Lung microvascular endothelial cell (primary cell): ENCODE results near the gene TMBIM1. TPM values are rescaled to one million over a fixed set of nuclear protein-coding genes. Genes with fewer than 3 reads are reported as not detected.

Source experiments
- DNase-seq, 2 donors: peaks; one replicate each; pipeline versions ENCODE4 v3.0.0 to v3.0.0-alpha.2; 2010; ENCODE audit warnings: low read depth in 2 of 2
- total RNA-seq: library from RNA; depleted of rRNA; stranded (reverse); fragments of >200 nt; gene quantifications from 2 replicates; pipeline ENCODE4 v1.2.1, GENCODE V29; 2014

The TMBIM1 gene, protein sequence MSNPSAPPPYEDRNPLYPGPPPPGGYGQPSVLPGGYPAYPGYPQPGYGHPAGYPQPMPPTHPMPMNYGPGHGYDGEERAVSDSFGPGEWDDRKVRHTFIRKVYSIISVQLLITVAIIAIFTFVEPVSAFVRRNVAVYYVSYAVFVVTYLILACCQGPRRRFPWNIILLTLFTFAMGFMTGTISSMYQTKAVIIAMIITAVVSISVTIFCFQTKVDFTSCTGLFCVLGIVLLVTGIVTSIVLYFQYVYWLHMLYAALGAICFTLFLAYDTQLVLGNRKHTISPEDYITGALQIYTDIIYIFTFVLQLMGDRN
- 109 and 180 TPM in 2 replicates for total RNA-seq

DNA sequence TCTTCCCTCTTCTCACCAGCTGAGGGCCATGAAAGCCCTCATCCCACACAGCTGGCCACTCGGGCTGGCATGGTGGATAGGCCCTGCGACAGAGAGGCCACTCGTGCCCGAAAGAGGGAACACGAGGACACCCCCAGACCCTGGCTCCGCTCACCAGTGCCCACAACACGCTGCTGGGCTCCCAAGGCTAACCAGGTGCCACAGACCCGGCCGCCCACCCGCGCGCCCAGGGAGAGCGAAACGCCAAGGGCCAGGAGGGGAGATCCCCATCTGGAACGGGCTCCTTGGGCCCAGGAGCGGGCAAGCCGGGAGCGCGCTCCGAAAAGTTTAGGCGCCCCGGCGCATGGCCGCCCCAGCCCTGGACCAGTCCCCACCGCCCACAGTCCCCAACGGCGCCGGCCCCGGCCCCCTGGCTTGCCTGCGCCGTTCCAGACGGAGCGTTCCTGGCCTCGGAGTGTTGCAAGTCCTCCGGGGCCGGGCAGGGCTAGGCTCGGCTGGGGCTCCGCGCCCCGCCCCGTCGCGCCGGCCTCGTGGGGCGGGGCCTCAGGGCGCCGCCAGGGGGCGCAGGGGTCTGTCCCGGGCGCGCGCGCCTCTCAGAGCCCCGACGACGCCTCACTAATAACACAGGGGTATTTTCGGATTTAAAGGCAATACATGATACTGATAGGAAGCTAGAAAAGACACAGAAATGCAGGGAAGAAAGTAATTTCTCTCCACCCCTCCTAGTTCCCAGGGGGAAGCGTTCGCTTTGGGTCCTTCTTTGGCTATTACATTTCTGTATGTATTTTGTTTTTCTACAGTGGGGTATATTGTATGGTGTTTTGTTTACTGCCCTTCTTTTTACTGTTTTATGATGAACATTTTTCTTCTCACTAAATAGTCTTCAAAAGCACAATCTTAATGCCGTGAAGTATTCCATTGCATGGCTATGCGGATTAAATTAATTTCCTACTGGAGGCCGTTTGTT lies at the start of gene TMBIM1:
TSS of gene TMBIM1 (minus strand) at position 456 of the 967 bp plus-strand sequence. CDS start 10,362 bp downstream, outside the sequence.
- peak; percentile 72 to 79 for DNase-seq

- no peak for DNase-seq
These were observed 49.1 kb upstream of the TMBIM1 start for GRCh38 chr2:218341381-218341780.

DNA sequence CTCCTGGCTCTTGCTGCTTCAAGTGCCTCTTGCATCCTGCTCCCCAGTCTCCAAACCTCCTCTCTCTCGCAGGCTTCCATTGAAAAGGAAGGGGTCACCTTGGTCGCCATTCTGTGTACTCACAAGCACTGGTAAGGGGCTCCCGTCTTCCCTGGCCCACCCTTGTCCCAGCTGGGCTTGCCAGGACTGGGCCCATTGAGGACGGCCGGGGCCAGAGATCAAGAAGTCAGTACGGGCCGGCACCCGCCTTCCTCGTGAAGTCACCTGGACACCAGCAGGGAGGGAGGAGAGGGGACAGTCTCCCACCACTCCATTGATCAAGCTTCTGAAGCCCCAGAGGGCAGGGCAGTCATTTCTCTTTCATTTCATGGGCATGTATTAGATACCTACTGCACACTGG lies 48.4 kb upstream of the TMBIM1 start:
- no peak for DNase-seq

DNA sequence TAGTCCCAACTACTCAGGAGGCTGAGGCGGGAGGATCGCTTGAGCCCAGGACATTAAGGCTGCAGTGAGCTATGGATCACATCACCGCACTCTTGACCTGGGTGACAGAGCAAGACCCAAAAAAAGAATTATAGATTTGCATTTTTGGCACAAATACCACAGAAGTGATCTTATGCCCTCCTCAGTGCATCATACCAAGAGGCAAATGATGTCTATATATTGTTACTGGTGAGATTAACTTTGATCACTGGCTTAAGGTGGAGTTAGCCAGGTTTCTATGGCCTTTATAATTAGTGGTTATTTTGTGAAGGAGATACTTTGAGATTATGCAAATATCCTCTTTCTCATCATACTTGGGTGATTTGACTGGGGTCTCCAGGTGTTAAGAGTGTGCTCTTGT lies 42.2 kb upstream of the TMBIM1 start:
- no peak for DNase-seq

- no peak for DNase-seq
These were observed 40.8 kb upstream of the TMBIM1 start for GRCh38 chr2:218332920-218333645.

DNA sequence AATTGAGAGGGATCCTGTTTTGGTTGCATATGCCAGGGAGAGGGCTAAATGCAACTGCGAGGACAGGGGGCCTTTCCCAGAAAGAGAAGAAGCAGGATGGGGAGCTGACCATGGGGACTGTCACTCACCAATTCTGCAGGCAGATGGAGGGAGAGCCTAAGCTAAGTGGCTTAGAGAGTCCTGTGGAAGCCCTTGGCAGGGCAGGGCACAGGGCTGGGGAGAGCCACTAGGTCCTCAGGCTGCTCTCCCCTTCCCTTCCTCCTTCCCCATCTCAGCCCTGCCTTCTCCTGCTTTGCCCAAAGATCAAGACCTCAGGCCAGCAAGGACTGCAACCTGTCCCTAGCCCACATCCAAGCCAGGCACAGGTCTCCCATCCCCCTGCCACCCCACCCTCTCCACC lies 40.0 kb upstream of the TMBIM1 start:
- no peak for DNase-seq

DNA sequence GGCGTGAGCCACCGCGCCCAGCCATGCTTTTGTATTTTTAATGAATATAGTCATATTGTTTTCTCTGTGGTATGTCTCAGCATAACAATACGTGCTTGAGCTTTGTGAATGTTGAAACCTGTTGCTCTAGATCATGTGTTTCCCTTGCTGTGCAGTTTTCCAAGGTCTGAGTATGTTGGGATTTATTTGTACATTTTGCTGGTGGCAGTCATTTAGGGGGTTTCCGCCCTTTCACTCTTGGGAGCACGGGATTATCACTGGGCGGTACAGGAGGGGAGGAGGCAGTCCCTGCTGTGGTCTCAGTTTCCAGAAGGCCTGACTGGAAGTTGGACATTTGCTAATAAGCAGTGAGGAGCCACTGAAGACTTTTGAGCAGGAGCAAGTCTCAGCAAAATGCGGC lies 39.4 kb upstream of the TMBIM1 start:
- peak in 1 of 2 donors; percentile 48 for DNase-seq

- DNase-seq, result no peak
These were observed 37.7 kb upstream of the TMBIM1 start for GRCh38 chr2:218329826-218330593.

GRCh38 chr2:218329027-218329825 lies 36.9 kb upstream of the TMBIM1 start:
- no peak for DNase-seq

DNA sequence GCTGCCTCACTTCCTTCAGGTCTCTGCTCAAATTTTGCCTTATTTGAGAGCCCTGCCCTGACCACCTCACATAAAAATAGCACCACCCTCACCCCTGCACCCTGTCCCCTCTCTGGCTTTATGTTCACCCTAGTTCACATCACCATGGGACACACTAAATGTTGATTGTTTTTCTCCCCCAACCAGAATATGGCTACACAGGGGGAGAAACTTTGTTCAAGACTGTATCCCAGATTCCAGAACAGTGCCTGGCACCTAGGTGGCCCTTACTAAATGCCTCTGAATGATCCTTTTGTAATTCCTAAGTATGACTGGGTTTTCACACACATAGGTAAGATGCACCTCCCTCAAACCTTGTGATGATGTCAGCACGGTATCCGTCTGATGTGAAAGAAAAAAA lies 36.0 kb upstream of the TMBIM1 start:
- DNase-seq, result no peak

DNA sequence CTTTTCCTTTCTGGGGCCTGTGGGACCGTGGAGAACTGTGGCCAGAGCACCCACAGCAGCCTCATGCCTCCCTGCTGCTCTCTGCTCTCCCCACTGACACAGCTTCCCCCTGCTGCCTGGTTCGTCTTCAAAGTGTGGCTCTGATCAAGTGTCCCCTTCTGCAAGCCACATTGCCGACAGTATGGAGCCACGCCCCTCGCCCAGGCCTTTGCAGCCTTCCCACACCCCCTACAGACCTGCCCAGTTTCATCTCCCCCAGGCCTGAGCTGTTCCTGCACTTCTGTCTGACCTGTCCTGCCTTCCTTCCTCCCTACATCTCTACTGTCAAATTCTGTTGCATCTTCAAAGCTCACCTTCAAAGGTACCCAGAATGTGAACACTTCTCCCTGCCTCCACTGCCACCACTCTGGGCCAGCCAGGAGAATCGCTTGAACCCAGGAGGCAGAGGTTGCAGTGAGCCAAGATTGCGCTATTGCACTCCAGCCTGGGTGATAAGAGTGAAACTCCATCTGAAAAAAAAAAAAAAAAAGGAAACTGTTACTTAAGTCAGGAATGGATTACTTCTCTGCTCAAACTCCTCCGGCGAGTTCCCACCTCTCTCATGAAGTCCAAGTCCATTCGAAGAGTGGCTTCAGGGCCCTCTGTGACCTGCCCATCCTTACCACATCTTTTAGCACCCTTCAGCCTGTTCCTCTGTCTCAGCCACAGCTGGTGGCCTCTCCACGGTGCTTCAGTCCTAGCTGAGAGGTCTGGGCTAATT lies 35.3 kb upstream of the TMBIM1 start:
- no peak for DNase-seq

DNA sequence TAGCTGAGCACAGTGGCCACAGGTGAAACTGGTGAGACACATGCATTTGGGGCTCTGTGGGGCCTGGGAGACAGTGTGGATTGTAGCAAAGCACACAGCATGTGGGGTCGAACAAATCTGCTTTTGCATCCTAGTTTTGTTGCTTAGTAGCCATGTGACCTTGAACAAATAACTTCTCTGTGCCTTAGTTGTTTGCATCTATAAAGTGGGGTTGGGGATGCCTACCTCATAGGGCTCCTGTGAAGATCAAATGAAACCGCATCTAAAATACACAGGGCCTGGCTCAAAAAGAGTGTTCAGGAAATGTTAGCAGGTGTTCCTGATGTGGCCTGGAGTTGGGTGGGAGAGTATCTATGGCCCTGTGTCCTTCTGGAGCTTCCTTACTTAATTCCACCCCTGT lies 34.0 kb upstream of the TMBIM1 start:
- no peak for DNase-seq

GRCh38 chr2:218325566-218326160 lies 33.4 kb upstream of the TMBIM1 start:
- no peak for DNase-seq

- peak; percentile 51 to 65 for DNase-seq
These were observed 31.5 kb upstream of the TMBIM1 start for GRCh38 chr2:218323526-218324472.

DNA sequence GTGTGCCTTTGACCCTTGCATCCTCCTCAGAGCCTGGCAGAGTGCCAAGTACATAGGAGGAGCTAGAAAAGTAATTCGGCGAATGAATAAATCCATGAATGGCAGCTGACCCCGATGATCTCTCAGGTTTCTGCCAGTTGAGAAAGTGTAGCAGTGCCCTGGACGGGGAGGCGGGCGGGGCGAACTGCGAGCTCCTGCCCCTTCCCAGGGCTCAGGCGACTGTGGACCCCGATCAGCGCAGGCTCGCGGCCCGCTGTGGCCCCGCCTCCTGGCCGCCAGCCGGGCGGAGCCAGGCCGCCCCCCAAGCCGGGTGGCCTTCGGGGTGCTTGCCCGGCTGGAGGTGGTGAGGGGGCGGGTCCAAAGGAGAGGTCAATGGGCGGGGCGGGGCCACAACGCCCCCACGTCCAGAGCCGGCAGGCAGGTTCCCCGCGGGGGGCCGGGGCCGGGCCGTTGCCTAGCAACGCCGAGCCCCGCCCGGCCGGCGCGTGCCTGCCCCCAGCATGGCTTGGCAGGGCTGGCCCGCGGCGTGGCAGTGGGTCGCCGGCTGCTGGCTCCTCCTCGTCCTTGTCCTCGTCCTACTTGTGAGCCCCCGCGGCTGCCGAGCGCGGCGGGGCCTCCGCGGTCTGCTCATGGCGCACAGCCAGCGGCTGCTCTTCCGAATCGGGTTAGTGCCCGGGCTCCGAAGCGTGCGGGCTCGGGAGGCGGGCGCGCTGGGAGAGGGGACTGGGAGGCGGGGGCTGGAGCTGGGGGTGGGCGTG lies 30.6 kb upstream of the TMBIM1 start:
- peak; percentile 90 to 93 for DNase-seq

- DNase-seq, result no peak
These were observed 28.5 kb upstream of the TMBIM1 start for GRCh38 chr2:218320704-218321336.
